ENCODE measurements around the gene STBD1.

Gene STBD1

GRCh38 chr4:76266627-76267026 is 39.9 kb upstream of the STBD1 start:
- Mint-ChIP-seq H3K27me3 (ENCODE audit: low read depth, poor library complexity) (peaks cover 3% of the 10 kb centered on the region), H3K4me3 (no peak overlapping the region), H3K27ac (no peak overlapping the region), H3K9me3 (no peaks in the 10 kb centered on the region), H3K36me3 (ENCODE audit: low read depth) (no peaks in the 10 kb centered on the region), H3K4me1 (peaks cover 9% of the 10 kb centered on the region)
- DNase-seq = no peak
- no peak for TF ChIP-seq CTCF (IDR thresholded peaks at IDR 0.05)

- Mint-ChIP-seq H3K27ac (no peak overlapping the region), H3K27me3 (ENCODE audit: low read depth, poor library complexity) (peaks cover 3% of the 10 kb centered on the region), H3K36me3 (ENCODE audit: low read depth) (no peaks in the 10 kb centered on the region), H3K4me3 (no peak overlapping the region), H3K4me1 (peaks cover 9% of the 10 kb centered on the region), H3K9me3 (no peaks in the 10 kb centered on the region)
- no peak for TF ChIP-seq CTCF (IDR thresholded peaks at IDR 0.05)
- DNase-seq = no peak
These were observed 38.7 kb upstream of the STBD1 start for GRCh38 chr4:76267811-76268210.

GRCh38 chr4:76270244-76271175 is 36.0 kb upstream of the STBD1 start:
- Mint-ChIP-seq H3K27me3 (ENCODE audit: low read depth, poor library complexity) (peaks cover 9% of the 10 kb centered on the region), H3K4me1 (peaks cover 9% of the 10 kb centered on the region), H3K9me3 (no peaks in the 10 kb centered on the region), H3K36me3 (ENCODE audit: low read depth) (no peaks in the 10 kb centered on the region), H3K4me3 (no peak overlapping the region), H3K27ac (no peak overlapping the region)
- no peak for TF ChIP-seq CTCF (IDR thresholded peaks at IDR 0.05)
- no peak for DNase-seq

GRCh38 chr4:76271248-76271647 is 35.3 kb upstream of the STBD1 start:
- Mint-ChIP-seq H3K27ac (no peak overlapping the region), H3K9me3 (no peaks in the 10 kb centered on the region), H3K36me3 (ENCODE audit: low read depth) (no peaks in the 10 kb centered on the region), H3K4me1 (peaks cover 9% of the 10 kb centered on the region), H3K4me3 (no peak overlapping the region), H3K27me3 (ENCODE audit: low read depth, poor library complexity) (peaks cover 14% of the 10 kb centered on the region)
- TF ChIP-seq CTCF (IDR thresholded peaks at IDR 0.05) = no peak
- no peak for DNase-seq

- Mint-ChIP-seq H3K27me3 (ENCODE audit: low read depth, poor library complexity) (peaks cover 14% of the 10 kb centered on the region), H3K27ac (no peak overlapping the region), H3K4me1 (peaks cover 9% of the 10 kb centered on the region), H3K36me3 (ENCODE audit: low read depth) (no peaks in the 10 kb centered on the region), H3K9me3 (no peaks in the 10 kb centered on the region), H3K4me3 (no peak overlapping the region)
- no peak for TF ChIP-seq CTCF (IDR thresholded peaks at IDR 0.05)
- no peak for DNase-seq
These were observed 34.5 kb upstream of the STBD1 start for GRCh38 chr4:76272073-76272472.

- no peak overlapping the region for H3K4me3 Mint-ChIP-seq
- no peaks in the 10 kb centered on the region for H3K9me3 Mint-ChIP-seq
- peaks cover 14% of the 10 kb centered on the region for H3K27me3 Mint-ChIP-seq (ENCODE audit: low read depth, poor library complexity)
- TF ChIP-seq CTCF (IDR thresholded peaks at IDR 0.05) = no peak
- no peak overlapping the region for H3K27ac Mint-ChIP-seq
- no peak for DNase-seq
- H3K4me1 Mint-ChIP-seq = peaks cover 9% of the 10 kb centered on the region
- no peaks in the 10 kb centered on the region for H3K36me3 Mint-ChIP-seq (ENCODE audit: low read depth)
These were observed 34.0 kb upstream of the STBD1 start for GRCh38 chr4:76272582-76272981.
